HG03060 (cell line): ENCODE data around the gene PACSIN1.
"Not testable (repeated sequence)": the region's sequence is repeated elsewhere in the genome, so short reads cannot be mapped to it uniquely, and the experiment has no call there.

Experiments
- ATAC-seq: cut with Tn5 transposase; IDR thresholded peaks from one replicate; pipeline ENCODE4 v1.9.1; 2021; ENCODE audit warnings: low read depth, moderate number of reproducible peaks; ENCODE audit not compliant: unreplicated experiment

The PACSIN1 gene

GRCh38 chr6:34457742-34458735 lies 7.8 kb upstream of the PACSIN1 start:
- ATAC-seq, result no peak

DNA sequence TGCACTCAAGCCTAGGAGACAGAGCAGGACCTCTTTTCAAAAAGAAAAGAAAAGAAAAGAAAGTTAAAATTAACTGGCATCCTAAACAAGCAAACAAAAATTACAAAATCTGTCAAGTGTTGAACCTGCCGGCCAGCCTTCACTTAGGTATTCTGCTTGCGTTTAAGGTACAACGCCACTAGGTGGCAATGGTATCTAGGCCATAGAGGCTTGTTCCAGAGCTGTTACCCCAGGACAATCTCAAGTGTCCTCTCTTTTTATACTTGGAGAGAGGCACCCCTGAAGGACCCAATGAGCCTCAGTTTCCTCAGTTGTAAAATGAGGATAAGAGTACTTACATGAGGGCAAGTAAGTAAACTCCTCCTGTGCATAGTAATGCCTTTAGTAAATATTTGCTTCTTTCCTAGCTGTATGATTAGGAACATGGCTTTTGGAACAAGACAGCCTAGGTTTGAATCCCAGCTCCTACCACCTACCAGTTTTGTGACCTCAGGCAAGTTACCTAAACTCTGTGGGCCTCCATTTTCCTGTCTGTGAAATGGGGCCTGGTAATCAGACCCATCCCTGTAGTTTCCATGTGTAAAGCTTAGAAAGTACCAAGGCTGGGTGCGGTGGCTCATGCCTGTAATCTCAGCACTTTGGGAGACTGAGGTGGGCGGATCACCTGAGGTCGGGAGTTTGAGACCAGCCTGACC lies 5.8 kb upstream of the PACSIN1 start:
- no peak for ATAC-seq

DNA sequence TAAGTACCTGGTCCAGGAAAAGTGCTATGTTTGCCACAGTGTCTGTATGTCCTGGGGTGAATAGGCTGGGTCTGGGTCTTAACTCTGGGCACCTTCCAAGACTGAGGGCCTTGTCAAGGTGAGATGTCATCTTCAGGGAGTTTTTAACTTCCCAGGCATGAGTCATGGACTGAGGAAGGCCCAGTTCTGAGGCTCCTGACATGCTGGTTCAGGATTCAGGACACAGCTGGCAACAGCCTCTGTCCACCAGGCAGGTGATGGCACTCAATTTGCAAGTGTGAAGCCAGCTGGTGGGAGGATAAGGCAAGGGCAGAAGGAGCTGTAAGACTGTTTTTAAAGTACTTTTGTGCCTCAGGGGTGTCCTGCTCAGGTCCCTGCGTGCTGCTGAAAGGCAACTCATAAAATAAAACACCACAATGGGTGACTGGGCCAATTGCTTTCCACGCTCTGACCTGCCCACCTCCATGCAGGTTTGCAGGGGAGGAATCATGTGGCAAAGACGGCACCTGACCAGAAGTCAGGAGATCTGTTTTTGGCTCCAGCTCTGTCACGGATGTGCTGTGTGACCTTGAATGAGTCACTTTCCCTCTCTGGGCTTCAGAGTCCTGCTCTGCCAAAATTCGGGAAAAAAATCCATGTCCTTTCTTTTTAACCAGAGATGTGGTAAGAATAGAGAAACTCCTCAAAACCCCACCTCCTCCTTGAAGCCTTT lies 4.9 kb upstream of the PACSIN1 start:
- no peak for ATAC-seq

GRCh38 chr6:34462010-34462409 lies 3.9 kb upstream of the PACSIN1 start:
- ATAC-seq, result no peak

GRCh38 chr6:34462551-34462971 lies 3.3 kb upstream of the PACSIN1 start:
- ATAC-seq, result no peak

GRCh38 chr6:34463299-34463698 lies 2.6 kb upstream of the PACSIN1 start:
- no peak for ATAC-seq

DNA sequence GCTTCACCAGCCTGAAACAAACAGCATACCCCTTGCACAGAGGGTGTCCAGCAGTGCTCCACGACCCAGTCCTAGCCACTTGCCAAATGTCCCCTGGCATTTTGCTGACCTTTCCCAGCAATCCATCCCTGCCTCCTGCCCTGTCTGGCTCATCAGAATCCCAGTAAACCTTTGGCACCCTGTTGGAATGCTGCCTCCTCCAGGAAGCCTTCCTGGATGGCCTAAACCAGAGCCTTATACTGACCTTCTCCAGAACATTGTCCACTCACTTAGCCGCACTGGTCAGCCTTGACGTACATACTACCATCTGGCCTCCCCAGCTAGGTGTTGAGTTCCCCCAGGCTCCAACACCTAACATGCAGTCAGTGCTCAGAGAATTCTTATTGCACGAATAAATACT lies 2.0 kb upstream of the PACSIN1 start:
- no peak for ATAC-seq

GRCh38 chr6:34466242-34467185 lies 638 bp downstream of the PACSIN1 start:
- no peak for ATAC-seq

- no peak for ATAC-seq
Observed at GRCh38 chr6:34468378-34468892, 2.6 kb downstream of the PACSIN1 start.

- ATAC-seq, result no peak
Observed at GRCh38 chr6:34469499-34469898, 3.6 kb downstream of the PACSIN1 start.

- no peak for ATAC-seq
Observed at GRCh38 chr6:34472425-34472824, 6.5 kb downstream of the PACSIN1 start.

DNA sequence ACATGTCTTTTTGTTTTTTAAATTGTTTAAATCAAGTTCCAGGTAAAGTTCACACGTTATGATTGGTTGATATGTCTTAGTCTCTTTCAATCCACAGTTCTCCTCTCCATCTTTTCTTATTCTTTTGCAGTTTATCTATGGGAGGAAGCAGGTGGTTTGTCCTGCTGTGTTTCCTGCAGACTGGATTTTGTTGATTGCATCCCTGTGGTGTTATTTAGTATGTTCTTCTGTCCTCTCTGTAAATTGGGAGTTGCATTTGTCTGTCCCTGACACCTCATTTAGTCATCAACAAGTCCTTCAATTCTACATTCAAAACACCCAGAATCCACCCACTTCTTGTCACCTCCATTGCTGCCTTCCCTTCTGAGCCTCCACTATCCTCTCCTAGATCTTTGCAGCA lies 8.1 kb downstream of the PACSIN1 start:
- no peak for ATAC-seq

GRCh38 chr6:34474754-34475153 lies 8.9 kb downstream of the PACSIN1 start:
- ATAC-seq, result no peak

DNA sequence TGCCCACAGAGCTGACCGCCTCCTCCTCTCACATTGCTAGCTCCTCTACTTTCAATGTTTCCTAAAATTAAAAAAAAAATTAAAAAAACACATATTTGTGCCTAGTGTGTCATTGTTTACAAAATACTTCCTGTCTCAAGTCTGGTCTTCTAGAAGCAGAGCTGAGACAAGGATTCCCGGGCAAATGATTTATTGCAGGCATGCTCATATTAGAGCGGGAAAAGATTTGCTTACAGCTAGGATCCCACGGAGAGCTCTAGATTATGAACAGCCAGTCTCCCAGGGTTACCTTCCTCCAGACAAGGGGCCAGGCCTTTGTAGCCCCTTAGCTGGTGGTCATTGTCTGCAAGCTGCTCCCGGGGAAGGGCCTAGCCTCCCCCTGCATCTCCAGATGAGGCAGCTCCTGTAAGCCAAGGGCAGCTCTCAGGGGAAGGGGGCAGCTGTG lies 9.4 kb downstream of the PACSIN1 start:
- no peak for ATAC-seq

DNA sequence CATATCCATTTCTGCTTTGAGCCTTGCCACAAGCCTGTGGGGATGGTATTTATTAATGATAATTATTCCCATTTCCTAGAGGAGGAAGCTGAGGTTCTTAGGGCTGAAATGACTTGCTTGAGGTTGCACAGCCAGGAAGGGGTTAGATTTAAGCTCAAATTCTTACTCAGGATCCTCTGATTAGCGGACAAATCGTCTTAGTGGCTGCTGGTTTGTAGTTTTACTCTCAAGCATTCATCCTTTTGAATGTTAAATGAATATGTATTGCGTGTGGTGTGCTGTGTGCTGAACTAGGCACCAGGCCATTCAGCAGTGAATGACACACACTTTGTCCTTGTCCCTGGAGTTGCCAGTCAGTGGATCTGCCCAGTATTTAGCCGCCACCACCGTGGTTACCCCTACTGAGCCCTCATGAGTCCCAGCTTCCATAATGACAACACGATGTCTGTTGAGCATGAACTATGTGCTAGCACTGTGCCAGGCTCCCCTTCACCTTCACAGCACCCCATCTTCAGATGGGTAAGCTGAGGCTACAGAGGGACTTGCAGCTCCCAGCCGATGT lies 10.0 kb downstream of the PACSIN1 start:
- ATAC-seq, result no peak

- no peak for ATAC-seq
Observed at GRCh38 chr6:34476447-34476846, 10.6 kb downstream of the PACSIN1 start.

DNA sequence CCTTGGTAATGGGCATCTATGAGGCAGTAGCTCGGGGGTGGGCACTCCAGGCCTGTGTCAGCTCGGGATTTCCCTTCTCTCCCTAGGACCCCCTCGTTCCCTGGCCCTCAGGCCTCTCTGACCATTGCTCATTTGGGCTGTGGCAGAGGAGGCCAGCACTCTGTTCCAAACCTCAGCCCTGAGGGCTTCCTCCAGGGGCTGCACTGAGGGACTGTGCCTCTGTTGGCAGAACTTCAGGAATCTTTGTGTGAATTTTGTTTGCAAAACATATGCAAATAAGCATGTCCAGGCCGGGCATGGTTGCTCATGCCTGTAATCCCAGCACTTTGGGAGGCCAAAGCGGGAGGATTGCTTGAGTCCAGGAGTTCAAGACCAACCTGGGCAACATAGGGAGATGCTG lies 11.0 kb downstream of the PACSIN1 start:
- ATAC-seq, result no peak

DNA sequence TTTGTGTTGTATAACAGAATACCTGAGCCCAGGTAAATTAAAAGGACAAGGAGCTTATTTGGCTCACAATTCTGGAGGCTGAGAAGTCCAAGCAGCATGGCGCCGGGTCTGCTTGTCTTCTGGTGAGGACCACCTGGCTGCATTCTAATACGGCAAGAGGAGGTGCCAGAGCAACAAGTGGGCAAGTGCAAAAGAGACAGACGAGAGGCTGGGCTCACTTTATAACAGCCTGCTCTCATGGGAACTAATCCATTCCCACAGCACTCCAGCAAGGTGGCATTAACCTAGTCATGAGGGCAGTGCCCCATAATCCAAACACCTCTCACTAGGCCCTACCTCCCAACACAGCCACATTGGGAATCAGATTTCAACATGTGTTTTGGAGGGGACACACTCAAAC lies 12.9 kb downstream of the PACSIN1 start:
- no peak for ATAC-seq

GRCh38 chr6:34483781-34484180 lies 17.9 kb downstream of the PACSIN1 start:
- not testable (repeated sequence) for ATAC-seq
